ENCODE data around the gene TACR1.
A peak's percentile ranks its signal among the peaks of the same experiment; 100 is the strongest.

Gene TACR1

DNA sequence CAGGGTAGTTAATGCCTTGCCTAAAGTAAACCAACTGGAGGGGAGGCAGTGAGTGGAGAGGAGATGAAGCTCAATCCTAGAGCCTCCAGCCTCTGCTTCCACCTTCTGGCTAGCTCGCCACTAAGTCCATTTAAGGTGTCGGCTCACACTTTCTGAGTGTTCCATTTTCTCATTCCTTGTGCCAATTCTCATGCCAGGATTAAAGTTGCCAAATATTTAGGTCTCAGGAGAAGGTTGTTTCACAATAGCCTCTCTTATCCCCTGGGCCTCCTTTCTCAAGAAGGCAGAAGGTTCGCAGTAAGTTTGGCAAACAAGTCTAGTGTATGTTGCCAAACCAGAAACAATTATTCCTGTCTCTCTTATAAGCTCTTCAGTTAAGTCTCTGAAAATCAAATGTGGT lies 57.2 kb downstream of the TACR1 start:
- no peak for DNase-seq

DNA sequence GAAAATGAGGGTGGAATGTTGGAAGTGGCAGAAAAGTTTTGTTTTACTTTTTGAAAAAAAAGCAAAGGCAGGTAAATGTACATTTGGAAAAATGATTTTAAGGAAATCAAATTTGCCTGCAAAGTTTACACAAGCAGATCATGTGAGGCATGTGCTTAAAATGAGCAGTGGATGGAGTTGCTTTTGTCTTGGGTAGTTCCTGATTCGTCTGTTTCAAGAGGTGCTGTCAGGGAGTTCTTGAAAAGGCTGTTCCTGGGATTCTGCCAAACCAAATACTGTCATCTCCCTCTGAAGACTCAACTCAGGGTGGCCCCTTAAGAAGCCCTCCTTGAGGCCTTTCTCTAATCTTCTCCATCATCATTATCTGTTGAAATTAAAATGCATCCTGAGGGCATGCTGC lies 59.0 kb downstream of the TACR1 start:
- peak in 1 of 2 experiments; percentile 2 for DNase-seq

DNA sequence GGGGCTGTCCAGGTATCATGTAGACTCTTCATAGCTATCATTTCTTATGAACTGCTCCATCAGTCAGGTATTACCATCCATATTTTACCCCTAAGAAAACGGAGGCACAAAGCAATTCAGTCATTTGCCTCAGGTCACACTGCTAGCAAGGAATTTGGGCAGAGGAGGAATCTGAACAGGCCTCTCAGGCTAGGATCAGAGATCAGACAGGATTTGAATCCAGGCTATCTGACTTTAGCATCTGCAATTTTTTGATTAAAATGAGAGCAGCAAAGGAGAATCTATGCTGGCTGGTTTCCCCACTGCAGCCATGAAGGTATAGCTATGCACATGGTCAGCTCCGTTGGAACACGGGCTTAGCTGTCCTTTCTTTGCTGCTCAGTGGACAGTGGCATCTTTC lies 60.1 kb downstream of the TACR1 start:
- no peak for DNase-seq

DNA sequence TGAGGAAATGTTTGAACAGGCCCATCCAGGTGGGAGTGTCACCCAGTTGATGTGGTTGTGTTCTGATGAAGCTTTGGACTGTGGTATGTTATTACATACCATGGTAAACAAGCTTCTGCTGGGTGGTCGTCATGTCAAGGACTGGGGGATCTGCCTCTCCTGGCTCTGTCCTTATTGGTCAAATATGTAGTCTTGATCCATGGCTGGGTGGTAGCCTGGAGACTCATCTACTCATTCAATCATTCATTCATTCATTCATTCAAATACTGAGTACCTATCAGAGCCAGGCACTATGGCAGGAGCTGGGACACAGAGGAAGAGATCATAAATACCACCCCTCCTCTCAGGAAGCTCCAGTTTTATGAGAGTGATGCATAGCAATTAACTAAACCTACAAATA lies 60.8 kb downstream of the TACR1 start:
- DNase-seq, result no peak

DNA sequence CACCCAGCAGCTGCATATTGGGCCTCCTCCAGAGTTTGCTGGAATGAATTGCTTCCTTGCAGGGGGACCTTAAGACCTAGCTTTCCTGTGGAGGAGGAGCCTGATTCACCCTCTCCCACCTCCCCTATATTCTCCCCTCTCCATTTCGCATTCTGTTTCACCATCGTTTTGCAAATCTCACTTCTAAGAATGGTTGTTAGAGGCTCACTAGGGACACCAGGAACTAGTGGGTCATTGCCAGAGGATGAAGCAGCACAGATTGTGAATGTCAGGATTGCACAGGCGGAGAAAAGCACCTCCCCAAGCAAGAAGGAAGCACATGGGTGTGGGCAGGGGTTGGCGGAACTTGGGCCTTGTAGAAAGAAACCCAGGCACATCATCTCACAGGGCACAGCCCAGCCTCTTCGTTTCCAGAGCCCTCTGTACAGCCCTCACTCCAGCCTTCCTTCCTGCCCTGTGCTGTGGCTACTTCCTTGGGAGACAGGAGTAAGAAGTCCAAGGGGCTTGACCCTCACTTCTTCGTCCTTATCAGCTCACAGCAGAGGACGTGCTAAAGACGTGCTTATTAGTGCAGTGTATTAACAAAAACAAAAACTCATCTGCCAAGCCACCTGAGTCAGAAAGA lies 63.4 kb downstream of the TACR1 start:
- no peak for DNase-seq

DNA sequence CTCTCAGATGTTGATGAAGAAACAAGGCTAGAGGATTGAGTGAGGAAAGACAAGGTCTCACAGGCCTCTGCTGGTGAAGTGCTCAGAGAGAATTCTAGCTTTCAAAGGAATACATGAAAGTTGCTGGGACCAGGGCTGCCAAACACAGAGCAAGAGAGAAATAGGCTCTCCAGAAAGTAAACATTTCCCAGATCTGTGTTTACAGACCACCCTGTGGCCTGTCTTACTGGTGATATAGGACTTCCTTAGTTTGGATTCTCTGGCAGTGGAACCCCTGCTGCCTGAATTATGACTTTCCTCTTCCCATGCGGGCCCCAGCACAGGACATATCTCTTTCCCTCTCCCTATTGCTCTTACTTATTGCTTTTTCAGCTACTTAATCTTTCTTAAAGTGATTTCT lies 64.5 kb downstream of the TACR1 start:
- DNase-seq, result no peak

DNA sequence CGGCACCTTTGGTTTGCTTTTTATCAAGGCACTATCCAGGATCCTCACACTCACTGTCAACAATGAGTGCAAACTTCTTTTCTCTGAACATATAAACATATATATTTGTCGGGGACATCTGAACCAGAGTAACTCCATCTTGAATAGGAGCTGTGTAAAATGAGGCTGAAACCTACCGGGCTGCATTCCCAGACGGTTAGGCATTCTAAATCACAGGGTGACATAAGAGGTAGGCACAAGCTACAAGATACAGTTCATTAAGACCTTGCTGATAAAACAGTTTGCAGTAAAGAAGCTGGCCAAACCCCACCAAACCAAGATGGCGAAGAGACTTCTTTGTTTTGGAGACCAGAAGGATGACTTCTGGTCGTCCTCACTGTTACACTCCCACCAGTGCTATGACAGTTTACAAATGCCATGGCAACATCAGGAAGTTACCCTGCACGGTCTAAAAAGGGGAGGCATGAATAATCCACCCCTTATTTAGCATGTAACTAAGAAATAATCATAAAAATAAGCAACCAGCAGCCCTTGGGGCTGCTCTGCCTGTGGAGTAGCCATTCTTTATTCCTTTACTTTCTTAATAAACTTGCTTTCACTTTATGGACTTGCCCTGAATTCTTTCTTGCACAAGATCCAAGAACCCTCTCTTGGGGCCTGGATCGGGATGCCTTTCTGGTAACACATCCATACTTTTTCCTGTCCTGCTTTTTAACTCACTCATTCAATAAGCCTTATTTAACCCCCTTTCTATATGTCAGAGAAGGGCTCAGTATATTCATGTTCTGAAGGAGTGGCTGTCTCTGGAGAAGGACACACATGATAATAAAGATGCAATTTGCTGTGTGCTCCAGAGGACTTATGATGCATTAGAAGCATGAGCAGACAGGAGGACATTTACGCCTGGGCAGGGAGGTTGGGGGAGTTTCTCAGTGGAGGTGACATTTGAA lies 65.4 kb downstream of the TACR1 start:
- DNase-seq, result no peak

DNA sequence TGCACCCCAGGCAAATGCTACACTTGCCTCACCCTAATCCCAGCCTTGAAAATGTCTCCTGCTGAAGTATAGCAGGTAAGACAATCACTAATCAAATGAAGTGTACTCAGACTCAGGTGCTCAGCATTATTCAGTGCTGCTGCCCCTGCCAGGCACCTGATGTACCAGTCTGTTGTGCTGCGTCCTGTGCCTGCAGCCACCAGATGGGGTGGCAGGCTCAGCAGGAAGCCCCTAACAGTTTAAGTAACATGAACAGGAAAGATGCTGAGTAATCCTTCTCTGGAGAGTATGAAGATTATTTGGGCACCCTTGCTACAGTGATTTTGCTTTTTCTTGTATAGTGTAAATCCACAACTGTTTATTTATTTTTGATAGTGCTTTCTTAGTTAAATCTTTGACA lies 69.1 kb downstream of the TACR1 start:
- peak; percentile 26 to 69 for DNase-seq

DNA sequence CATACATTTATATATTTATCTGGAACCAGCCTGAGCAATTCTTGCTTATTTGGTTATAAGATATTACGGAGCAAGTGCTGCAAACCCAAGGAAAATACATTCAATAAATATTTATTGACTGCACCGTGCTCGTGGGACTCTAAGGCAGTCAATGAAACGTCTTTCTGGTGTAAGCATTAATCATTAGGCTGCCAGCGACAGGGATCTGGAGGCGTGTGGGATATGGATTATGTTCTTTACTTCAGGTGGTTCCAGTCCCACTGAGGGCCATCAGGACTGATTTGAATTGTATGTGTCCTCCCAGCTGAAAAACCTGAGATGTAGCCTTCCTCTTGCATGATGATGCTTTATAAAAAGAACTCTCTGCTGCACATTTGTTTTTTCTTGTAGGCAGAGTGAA lies 75.4 kb downstream of the TACR1 start:
- DNase-seq, result no peak

DNA sequence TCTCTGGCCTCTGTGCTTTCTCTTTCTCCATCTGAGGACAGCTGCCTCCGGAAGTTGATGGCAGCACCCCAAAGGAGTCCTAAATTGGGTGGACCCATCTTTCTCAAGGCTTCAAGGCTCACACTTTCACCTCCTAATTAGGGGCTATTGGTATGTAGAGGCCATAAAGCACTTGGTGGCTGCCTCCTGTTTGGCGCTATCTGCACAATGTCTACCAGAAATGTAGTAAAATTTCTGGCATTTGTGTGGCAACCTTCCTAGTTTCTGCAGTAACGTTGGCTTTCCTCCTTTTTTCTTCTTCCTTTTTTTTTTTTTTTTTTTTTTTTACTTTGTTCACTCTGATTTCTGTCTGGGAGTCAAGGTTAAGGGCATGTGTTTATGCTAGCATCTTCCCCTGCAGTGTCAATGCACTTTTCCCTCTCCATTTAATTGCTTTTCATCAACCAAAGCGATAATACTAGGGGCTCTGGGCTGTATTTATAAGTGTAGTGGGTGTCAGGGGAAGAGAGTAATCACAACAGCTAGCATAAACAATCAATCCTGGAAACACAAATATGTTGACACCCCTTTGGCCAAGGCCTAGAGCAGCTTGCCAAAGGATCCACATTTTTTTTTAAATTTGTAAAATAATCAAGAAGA lies 86.0 kb downstream of the TACR1 start:
- DNase-seq, result no peak

DNA sequence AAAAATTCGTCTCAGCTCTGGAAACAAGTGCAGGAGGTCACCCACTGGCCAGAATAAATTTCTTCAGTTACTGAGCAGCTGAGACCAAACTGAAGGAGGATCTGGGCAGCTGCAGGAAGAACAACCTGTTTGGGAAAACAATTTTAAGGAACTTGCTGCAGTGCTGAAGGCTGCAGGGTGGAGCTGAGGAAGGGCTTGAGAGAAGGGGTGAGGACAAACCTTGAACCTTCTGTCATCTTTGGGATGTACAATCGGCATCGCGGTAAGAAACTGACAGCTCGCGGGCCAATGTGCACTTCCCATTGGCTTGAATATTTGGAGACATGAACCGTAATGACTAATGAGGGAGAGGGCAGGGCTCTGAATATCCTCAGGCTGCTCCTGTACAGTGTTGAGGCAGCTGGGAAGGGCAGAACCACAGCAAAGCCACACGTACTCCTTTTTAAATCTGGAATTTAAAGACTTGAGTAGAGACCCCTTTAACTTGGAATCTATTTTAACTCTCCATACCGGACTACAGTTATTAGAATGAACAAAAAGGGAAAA lies 90.3 kb downstream of the TACR1 start:
- no peak for DNase-seq

DNA sequence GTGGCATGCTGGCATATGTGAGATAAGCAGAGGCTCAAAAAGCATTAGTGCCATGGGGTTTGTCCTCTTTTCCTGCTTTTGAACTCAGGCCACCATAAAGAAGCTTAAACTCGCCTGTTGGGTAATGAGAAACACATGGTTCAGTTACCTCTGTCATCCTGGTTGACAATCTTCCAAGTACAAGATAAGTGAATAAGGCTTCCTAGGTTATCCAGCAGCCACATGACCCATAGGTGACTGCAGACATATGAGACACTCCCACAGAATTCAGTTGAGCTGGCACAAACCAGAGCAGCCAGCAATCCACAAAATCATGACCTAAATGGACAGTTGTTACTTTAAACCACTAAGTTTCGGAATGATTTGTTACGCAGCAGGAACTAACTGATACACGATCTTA lies 97.3 kb downstream of the TACR1 start:
- DNase-seq, result no peak

DNA sequence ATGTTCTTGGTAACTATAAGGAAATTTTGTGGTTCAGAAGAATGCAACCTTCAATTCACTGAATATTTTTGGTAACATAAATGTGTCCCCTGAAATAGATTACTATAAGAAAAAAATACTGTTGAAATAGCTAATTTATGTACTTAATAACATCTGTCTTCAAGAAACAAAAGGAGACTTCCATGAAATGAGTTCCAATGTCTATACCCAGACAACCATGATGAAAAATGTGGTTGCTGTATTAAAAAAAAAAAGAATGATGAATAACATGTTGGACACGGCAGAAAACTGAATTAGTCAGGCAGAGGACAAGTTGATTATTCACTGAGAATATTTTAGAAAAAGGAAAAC lies 98.5 kb downstream of the TACR1 start:
- no peak for DNase-seq

DNA sequence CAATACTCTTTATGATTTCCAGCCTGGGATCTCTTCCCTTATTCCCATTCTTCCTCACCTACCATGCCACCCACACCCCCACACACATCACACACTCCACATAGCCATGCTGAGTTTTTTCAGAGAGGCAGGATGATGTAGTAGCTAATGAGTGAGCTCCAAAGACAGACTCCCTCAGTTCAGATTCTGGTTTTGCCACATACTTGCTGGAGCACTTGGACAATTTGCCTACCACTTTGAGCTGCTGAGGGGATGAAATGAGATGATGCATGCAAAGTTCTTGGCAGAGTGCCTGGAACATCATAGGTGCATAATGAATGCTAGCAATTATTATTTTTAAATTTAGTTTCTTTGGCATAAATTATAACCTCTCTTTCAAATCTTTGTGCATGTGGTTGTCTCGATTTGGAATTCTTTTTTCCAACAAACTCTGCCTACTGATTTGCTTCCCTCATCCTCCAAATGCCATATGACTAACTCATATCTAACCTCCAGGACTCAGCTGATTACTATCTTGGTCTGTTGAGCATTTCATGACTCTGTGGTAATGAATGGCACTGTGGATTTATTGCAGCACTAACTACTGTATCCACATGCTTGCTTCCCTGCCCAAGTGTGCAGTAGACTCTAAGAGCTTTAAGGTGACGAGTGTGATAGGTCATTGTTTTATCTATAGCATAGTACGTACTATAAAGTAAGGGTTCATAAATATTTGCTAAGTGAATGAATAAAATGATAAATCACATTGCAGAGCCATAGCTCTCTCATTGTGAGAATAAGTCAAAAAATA lies 99.1 kb downstream of the TACR1 start:
- DNase-seq, result no peak

DNA sequence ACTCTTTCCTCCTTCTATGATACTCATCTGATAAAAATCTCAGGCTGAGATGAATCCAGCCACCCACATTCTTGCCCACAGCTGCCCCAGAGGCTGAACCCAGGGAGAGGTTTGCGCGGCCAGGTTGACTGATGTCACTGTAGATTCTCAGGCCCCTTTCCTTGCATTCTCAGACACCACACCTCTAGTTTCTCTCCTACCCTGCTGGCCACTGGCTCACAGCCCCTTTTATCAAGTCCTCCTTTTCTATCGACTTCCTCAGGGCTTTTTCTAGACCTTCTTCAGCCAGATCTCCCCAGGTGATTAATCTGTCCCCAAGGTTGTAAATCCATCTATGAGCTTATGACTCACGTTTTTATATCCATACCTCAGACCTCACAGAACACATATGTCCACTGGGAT lies 99.8 kb downstream of the TACR1 start:
- DNase-seq, result no peak

DNA sequence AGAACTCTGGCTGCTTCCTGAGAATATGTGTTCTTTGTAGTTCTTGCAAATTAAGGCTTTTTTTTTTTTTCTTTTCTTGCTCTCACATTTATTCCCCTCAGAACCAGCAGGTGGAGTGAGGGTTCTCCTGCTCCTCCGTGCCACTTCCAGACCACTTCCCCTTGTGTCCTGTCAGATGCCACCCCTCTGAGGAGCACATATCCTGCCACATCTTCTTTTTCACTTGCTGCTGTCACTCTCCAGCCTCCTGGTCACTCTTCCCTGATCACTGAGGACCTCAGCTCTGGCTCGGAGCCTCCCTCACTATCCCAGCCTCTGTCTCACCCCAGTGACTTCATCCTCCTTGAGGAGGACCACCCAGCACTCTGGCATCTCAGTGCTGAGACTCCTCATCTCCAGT lies 100.5 kb downstream of the TACR1 start:
- peak in 1 of 2 experiments; percentile 38 for DNase-seq

DNA sequence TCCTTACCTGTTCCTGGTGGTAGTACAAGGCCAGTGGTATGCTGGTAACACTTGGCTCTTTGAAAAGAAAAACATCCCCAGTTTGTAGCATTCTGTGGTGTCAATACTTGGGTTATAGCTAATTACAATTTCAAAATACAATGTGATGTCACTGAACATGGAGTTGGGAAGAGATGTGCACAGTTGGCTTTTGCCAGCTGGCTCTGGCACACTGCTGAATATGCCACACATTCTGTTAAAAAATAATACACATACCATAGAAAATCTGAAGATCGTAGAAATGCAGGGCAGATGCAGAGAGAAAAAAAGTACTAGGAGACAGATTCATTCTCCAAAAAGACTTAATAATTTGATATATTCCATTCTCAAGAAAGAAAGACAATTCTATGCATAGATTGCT lies 101.5 kb downstream of the TACR1 start:
- DNase-seq, result no peak

DNA sequence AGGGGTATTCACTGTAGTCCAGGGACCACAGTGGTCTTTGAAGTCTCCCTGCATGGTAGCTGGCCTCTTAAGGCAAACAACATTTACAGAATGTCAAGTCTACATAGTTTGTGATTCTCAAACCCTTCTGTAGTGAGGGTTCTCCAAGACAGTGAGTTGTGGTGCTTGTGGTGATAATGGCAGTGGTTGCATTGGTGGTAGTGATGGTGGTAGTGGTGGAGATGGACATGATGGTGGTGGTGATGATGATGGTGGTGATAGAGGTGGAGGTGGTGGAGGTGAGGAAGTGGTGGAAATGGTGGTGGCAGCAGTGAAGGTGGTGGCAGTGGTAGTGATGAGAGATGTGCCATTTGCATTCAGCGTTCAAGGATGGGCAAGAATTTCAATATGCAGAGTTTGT lies 104.9 kb downstream of the TACR1 start:
- no peak for DNase-seq

DNA sequence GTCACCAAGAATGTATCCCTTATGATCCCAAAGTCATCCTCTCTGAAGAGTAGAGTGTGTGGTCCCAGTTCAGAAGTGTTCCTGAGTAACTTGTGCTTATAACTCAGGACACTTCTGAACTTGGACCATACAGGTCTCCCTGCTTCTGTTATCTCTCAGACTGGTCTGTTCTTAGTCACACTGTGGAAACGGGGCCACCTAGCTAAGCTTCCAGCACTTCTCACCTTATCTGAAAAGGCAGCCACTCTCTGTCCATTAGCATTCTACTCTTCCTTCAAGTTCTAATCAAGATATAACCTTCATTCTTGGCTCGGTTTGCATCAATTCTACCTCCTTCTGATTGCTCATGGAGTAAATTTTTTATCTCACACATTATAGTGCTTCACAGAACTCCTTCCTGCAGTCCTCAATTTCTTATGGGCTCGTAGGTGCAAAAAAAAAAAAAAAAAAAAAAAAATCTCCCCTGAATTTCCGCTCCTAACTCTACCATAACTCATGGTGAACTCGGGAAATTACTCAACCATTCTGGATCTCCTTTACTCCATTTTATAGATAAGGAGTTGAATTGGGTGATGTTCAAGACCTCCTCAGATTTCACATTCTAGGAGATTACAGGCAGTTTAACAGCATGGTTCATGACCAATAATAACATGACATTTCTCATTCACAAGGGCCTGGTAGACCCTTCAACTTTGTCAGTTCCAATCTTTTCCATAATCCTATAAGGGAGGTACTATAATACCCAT lies 108.4 kb downstream of the TACR1 start:
- no peak for DNase-seq

DNA sequence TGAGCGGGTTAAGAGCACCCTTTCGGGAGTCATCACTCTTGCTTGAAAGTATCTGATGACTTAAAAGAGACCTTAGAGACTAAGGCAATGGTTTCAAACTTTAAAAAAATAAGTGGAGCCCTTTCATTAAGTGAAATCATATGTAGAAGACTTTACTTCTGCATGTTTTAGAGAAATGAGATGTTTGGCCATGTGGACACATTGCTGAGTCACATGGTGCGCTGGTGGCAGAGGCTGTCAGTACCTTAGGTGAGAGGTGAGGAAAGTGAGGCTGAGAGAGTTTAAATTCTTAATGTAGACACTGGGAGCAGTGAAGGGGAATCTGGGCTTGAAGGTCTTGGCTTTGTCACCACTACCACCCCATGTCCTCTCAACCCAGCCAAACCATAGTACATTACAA lies 109.8 kb downstream of the TACR1 start:
- DNase-seq, result no peak

DNA sequence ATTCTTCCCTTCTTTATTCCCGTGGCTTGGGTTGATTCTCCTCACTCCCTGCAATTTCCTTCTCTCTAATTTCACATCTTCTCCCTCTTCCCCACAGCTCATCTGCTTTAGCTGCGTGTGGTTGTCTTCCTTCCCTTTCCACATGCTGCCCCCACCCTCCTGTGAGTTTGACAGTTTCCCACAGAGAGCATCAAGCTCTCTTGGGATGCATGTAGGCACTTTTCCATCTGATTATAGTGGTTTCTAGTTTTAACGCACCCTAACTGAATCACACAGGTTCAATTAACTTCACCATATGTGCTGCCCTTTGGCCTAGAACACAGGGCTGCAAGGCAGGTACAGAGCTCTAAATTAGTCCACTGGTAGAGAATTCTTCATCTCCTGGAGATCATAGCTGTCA lies 110.5 kb downstream of the TACR1 start:
- no peak for DNase-seq

DNA sequence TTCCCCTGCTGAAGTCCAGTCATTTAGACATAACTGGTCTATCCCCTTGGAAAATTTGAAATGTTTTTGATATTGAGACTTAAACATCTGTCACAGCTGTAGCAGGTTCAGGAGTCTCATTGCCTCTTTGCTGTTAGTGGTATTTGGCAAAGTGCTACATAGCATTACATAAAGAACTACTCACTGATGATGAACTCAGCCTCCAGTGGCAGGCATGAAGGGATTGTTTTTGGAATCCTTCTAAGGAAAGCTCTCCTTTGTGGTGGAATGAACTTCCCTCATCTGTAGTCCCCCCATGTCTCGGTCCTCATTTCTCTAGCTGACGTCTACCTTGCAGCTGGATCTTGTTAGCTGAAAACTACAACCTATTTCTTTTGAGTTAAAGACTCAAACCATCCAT lies 111.6 kb downstream of the TACR1 start:
- no peak for DNase-seq

Measured in NCI-H524 (cell line).